ENCODE data around the gene FAM184B. TPM values are rescaled to one million over a fixed set of nuclear protein-coding genes. Genes with fewer than 3 reads are reported as not detected.
"Not testable (repeated sequence)": the region's sequence is repeated elsewhere in the genome, so short reads cannot be mapped to it uniquely, and the experiment has no call there.

FAM184B gene
- total RNA-seq, 4 donors from 2014 or later: 0.11 to 0.53 (median 0.49) TPM; not detected in 1

- DNase-seq: no peak
- TF ChIP-seq POLR2A (IDR thresholded peaks at IDR 0.05): no peak
- TF ChIP-seq, protein P1, sequence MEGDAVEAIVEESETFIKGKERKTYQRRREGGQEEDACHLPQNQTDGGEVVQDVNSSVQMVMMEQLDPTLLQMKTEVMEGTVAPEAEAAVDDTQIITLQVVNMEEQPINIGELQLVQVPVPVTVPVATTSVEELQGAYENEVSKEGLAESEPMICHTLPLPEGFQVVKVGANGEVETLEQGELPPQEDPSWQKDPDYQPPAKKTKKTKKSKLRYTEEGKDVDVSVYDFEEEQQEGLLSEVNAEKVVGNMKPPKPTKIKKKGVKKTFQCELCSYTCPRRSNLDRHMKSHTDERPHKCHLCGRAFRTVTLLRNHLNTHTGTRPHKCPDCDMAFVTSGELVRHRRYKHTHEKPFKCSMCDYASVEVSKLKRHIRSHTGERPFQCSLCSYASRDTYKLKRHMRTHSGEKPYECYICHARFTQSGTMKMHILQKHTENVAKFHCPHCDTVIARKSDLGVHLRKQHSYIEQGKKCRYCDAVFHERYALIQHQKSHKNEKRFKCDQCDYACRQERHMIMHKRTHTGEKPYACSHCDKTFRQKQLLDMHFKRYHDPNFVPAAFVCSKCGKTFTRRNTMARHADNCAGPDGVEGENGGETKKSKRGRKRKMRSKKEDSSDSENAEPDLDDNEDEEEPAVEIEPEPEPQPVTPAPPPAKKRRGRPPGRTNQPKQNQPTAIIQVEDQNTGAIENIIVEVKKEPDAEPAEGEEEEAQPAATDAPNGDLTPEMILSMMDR (IDR thresholded peaks at IDR 0.05 in 4 of 5, conservative IDR thresholded peaks at IDR 0.05 in 1 of 5): no peak
- no peak overlapping the region for H3K27ac ChIP-seq
- no peak overlapping the region for H3K4me3 ChIP-seq
- H3K9me3 ChIP-seq: no peaks in the 10 kb centered on the region
- in situ Hi-C loops (cut with MboI; ENCODE audit: low sequenced_read_pairs in 4 of 4) (no loop called here), intact Hi-C loops (cut with DNase I; ENCODE audit: low total_unique reads) (no loop called here)
- no peak for ATAC-seq
- no peaks in the 10 kb centered on the region for H3K4me1 ChIP-seq
- no peaks in the 10 kb centered on the region for H3K36me3 ChIP-seq
- H3K27me3 ChIP-seq: no peaks in the 10 kb centered on the region
Measured at GRCh38 chr4:17687237-17687857, 94.1 kb downstream of the FAM184B start.

GRCh38 chr4:17684648-17685047 is 96.8 kb downstream of the FAM184B start:
- H3K4me3 ChIP-seq; in situ Hi-C loops (cut with MboI; ENCODE audit: low sequenced_read_pairs in 4 of 4); ATAC-seq; intact Hi-C loops (cut with DNase I; ENCODE audit: low total_unique reads); H3K9me3 ChIP-seq; H3K27me3 ChIP-seq; H3K27ac ChIP-seq; DNase-seq; H3K36me3 ChIP-seq: not testable (repeated sequence)
- peaks cover 15 to 16% of the 10 kb centered on the region in 2 donors for H3K4me1 ChIP-seq

GRCh38 chr4:17682222-17682566 is 99.2 kb downstream of the FAM184B start:
- H3K4me1 ChIP-seq: peaks cover 15 to 16% of the 10 kb centered on the region in 2 donors
- in situ Hi-C loops (cut with MboI; ENCODE audit: low sequenced_read_pairs in 4 of 4) (no loop called here), intact Hi-C loops (cut with DNase I; ENCODE audit: low total_unique reads) (no loop called here)
- H3K9me3 ChIP-seq: no peaks in the 10 kb centered on the region
- H3K4me3 ChIP-seq: no peak overlapping the region
- ATAC-seq: peak in 1 of 2 donors; percentile 50
- no peaks in the 10 kb centered on the region for H3K36me3 ChIP-seq
- peak overlapping the region in 3 of 4 donors; percentile 45 to 61 (median 57) for H3K27ac ChIP-seq
- TF ChIP-seq, protein P1 (IDR thresholded peaks at IDR 0.05 in 4 of 5, conservative IDR thresholded peaks at IDR 0.05 in 1 of 5): no peak
- TF ChIP-seq POLR2A (IDR thresholded peaks at IDR 0.05): no peak
- no peak for DNase-seq
- H3K27me3 ChIP-seq: no peaks in the 10 kb centered on the region

DNA sequence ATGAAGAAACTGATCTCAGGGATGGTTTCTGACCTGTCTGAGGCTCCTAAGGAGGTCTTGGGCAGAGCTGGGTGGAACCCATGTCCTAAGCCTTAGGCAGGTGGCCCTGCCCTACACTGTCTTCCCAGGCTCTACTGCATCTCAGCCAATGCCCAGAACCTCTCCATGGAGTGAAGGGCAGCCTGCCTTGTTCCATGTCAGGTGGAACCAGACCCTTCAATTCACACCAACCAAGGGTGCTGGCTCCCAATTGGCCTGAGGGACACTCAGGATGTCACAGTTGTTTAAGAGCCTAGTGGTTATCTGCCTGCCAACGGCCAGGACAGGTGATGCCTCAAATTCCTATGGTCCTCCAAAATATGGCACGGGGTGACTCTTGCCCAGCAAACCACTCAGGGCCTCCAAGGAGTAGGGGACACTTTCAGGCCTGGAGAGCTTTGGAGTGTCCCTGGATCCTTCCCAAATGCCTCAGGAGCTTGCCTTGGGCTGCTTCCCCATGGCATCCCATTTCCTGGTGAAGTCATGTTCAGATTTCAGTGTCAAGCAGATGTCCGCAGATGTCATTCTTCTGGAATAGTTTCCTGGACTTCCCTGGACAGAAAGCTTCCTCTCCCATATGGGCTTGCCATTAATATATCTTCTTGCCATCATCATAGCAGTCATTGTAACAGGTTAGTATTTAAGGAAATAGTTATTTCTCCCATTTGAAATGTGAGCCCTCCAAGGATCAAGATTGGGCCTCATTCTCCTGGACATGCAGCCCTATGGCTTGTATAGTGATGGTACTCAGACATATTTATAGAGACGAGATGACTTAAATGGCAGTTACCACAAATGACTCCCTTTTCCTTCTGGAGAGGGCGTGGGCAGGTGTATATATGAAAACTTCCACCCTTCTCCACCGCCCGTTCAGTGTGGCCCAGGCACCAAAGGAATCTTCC is 99.9 kb downstream of the FAM184B start:
- intact Hi-C loops (cut with DNase I; ENCODE audit: low total_unique reads): no loop called here
- ATAC-seq (peak; percentile 54 to 85), DNase-seq (peak in 1 of 2 donors; percentile 49)
- no peaks in the 10 kb centered on the region for H3K9me3 ChIP-seq
- H3K27me3 ChIP-seq: no peaks in the 10 kb centered on the region
- H3K36me3 ChIP-seq: no peaks in the 10 kb centered on the region
- H3K27ac ChIP-seq: peak overlapping the region in 3 of 4 donors; percentile 46 to 61 (median 57)
- no peak for TF ChIP-seq POLR2A (IDR thresholded peaks at IDR 0.05)
- TF ChIP-seq, protein P1 (IDR thresholded peaks at IDR 0.05 in 4 of 5, conservative IDR thresholded peaks at IDR 0.05 in 1 of 5): no peak
- in situ Hi-C loops (cut with MboI; ENCODE audit: low sequenced_read_pairs in 4 of 4): no loop called here
- no peak overlapping the region for H3K4me3 ChIP-seq
- peaks cover 15 to 16% of the 10 kb centered on the region in 2 donors for H3K4me1 ChIP-seq

All from gastrocnemius medialis (tissue), 4 donors.